ENCODE measurements around the gene ZNF804B. TPM values are rescaled to one million over a fixed set of nuclear protein-coding genes. Genes with fewer than 3 reads are reported as not detected.

ZNF804B gene
- polyA plus RNA-seq, 5 donors: 0.04 to 0.11 (median 0.09) TPM

GRCh38 chr7:88967432-88967831 lies 207.9 kb downstream of the ZNF804B start:
- no peak for DNase-seq

GRCh38 chr7:88969167-88969566 lies 209.7 kb downstream of the ZNF804B start:
- no peak for DNase-seq

GRCh38 chr7:88985295-88985694 lies 225.8 kb downstream of the ZNF804B start:
- no peak for DNase-seq

- DNase-seq: no peak
Observed at GRCh38 chr7:89001306-89001705, 241.8 kb downstream of the ZNF804B start.

GRCh38 chr7:89002981-89003956 lies 243.8 kb downstream of the ZNF804B start:
- DNase-seq: peak in 1 of 2 donors; percentile 2

- DNase-seq: no peak
Observed at GRCh38 chr7:89012016-89012415, 252.5 kb downstream of the ZNF804B start.

- DNase-seq: no peak
Observed at GRCh38 chr7:89017695-89018094, 258.2 kb downstream of the ZNF804B start.

GRCh38 chr7:89021741-89022140 lies 262.2 kb downstream of the ZNF804B start:
- no peak for DNase-seq

- DNase-seq: no peak
Observed at GRCh38 chr7:89023206-89023605, 263.7 kb downstream of the ZNF804B start.

- no peak for DNase-seq
Observed at GRCh38 chr7:89023877-89024276, 264.4 kb downstream of the ZNF804B start.

GRCh38 chr7:89027781-89028180 lies 268.3 kb downstream of the ZNF804B start:
- DNase-seq: no peak

- DNase-seq: no peak
Observed at GRCh38 chr7:89028319-89028718, 268.8 kb downstream of the ZNF804B start.

- DNase-seq: no peak
Observed at GRCh38 chr7:89029864-89030263, 270.4 kb downstream of the ZNF804B start.

GRCh38 chr7:89041240-89041639 lies 281.7 kb downstream of the ZNF804B start:
- DNase-seq: no peak

- DNase-seq: no peak
Observed at GRCh38 chr7:89042940-89043339, 283.4 kb downstream of the ZNF804B start.

- no peak for DNase-seq
Observed at GRCh38 chr7:89049043-89049442, 289.5 kb downstream of the ZNF804B start.

GRCh38 chr7:89053130-89053529 lies 293.6 kb downstream of the ZNF804B start:
- DNase-seq: no peak

- no peak for DNase-seq
Observed at GRCh38 chr7:89054361-89054760, 294.9 kb downstream of the ZNF804B start.

GRCh38 chr7:89060234-89060633 lies 300.7 kb downstream of the ZNF804B start:
- DNase-seq: no peak

- DNase-seq: no peak
Observed at GRCh38 chr7:89064831-89065230, 305.3 kb downstream of the ZNF804B start.

- no peak for DNase-seq
Observed at GRCh38 chr7:89067048-89067447, 307.5 kb downstream of the ZNF804B start.

- DNase-seq: peak; percentile 1
Observed at GRCh38 chr7:89072081-89072480, 312.6 kb downstream of the ZNF804B start.

GRCh38 chr7:89073776-89074175 lies 314.3 kb downstream of the ZNF804B start:
- no peak for DNase-seq

GRCh38 chr7:89077992-89078391 lies 318.5 kb downstream of the ZNF804B start:
- no peak for DNase-seq
